BJ (cell line): ENCODE data around the gene ZBTB43. TPM values are rescaled to one million over a fixed set of nuclear protein-coding genes. Genes with fewer than 3 reads are reported as not detected.

ENCODE experiments used
- CTCF ChIA-PET: fragments of 350-600 bp; formaldehyde crosslinking; extraction: SDS; loops from one replicate; lab custom pipeline; 2021; ENCODE audit warnings: antibody characterized with exemption, inconsistent platforms; lab: Yijun Ruan, JAX
- POLR2A ChIA-PET: fragments of 300-600 bp; sonication (Branson Sonifier 250); formaldehyde crosslinking; extraction: SDS; loops from one replicate; lab custom pipeline; 2021; ENCODE audit warnings: antibody characterized with exemption; lab: Charles Lee
- DNase-seq: peaks from one replicate; pipeline ENCODE4 v3.0.0-alpha.2; 2011; ENCODE audit warnings: low read depth
- H3K27me3 ChIP-seq: 2 replicates; pipeline ENCODE4 v1.6.0; 2011; ENCODE audit warnings: low read length; ENCODE audit not compliant: control insufficient read depth, insufficient read depth
- H3K36me3 ChIP-seq: 2 replicates; pipeline ENCODE4 v1.5.1; 2011; ENCODE audit warnings: low read length; ENCODE audit not compliant: control insufficient read depth, insufficient read depth
- H3K4me3 ChIP-seq: 2 replicates; pipeline ENCODE4 v1.5.1; 2011; ENCODE audit warnings: low read depth, mild to moderate bottlenecking, control low read depth, low read length
- CTCF ChIP-seq: IDR thresholded peaks from 2 replicates; pipeline ENCODE4 v1.5.1; 2011; ENCODE audit warnings: low read depth, mild to moderate bottlenecking, control low read depth, inconsistent platforms, low read length, moderate library complexity; ENCODE audit not compliant: insufficient read depth
- polyA plus RNA-seq: library from polyadenylated mRNA; depleted of rRNA; stranded (reverse); fragments of >200 nt; gene quantifications from 2 replicates; pipeline ENCODE4 v1.2.3, GENCODE V29; 2011

ZBTB43 gene
- polyA plus RNA-seq, 1 experiment: 4.6 TPM

DNA sequence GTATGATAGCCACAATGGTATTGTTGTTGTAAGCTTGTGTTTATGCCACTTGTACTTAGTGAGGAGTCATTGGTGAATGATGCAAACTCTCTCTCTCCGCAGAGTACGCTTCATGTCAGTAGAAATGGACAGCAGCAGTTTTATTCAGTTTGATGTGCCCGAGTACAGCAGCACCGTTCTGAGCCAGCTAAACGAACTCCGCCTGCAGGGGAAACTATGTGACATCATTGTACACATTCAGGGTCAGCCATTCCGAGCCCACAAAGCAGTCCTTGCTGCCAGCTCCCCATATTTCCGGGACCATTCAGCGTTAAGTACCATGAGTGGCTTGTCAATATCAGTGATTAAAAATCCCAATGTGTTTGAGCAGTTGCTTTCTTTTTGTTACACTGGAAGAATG is 74.4 kb downstream of the ZBTB43 start:
- Histone ChIP-seq H3K4me3 (no peak overlapping the region), H3K27me3 (no peaks in the 10 kb centered on the region), H3K36me3 (peaks cover 14% of the 10 kb centered on the region)
- no peak for DNase-seq
- no peak for TF ChIP-seq CTCF
- ChIA-PET CTCF (no interaction called here), POLR2A (no interaction called here)

GRCh38 chr9:126880226-126880946 is 75.5 kb downstream of the ZBTB43 start:
- no peak for TF ChIP-seq CTCF
- ChIA-PET POLR2A (no interaction called here), CTCF (no interaction called here)
- DNase-seq: no peak
- Histone ChIP-seq H3K4me3 (no peak overlapping the region), H3K36me3 (peaks cover 14% of the 10 kb centered on the region), H3K27me3 (no peaks in the 10 kb centered on the region)

GRCh38 chr9:126880947-126881332 is 76.1 kb downstream of the ZBTB43 start:
- no peak overlapping the region for H3K4me3 ChIP-seq
- POLR2A ChIA-PET: no interaction called here
- no peaks in the 10 kb centered on the region for H3K27me3 ChIP-seq
- no peak for TF ChIP-seq CTCF
- CTCF ChIA-PET: no interaction called here
- DNase-seq: no peak
- peaks cover 14% of the 10 kb centered on the region for H3K36me3 ChIP-seq

- no peak for TF ChIP-seq CTCF
- Histone ChIP-seq H3K27me3 (no peaks in the 10 kb centered on the region), H3K4me3 (no peak overlapping the region), H3K36me3 (peaks cover 14% of the 10 kb centered on the region)
- POLR2A ChIA-PET: no interaction called here
- CTCF ChIA-PET: no interaction called here
- DNase-seq: no peak
Observed at GRCh38 chr9:126882746-126883145, 77.9 kb downstream of the ZBTB43 start.

DNA sequence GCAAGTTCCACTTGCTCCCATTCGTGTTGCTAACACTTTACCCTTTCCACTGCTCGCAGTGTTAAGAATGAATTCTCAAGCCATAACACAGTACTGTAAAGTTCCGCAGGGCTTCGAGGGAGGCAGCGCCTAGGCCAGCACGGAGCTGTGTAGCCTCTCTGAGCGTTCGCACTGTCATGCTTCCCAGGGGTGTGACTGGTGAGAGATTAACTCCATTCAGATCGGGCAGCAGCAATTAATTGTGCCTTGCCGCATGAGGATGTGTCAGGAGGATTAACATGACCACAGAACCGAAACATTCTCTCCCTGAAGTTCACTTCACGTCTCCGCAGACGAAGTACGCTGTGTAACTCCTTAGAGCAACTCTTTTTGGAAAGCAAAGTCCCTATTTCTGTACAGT is 78.8 kb downstream of the ZBTB43 start:
- H3K27me3 ChIP-seq: no peaks in the 10 kb centered on the region
- ChIA-PET CTCF (no interaction called here), POLR2A (no interaction called here)
- H3K36me3 ChIP-seq: peaks cover 14% of the 10 kb centered on the region
- no peak for TF ChIP-seq CTCF
- no peak overlapping the region for H3K4me3 ChIP-seq
- DNase-seq: no peak
